ENCODE data around the gene ACSS2. TPM values are rescaled to one million over a fixed set of nuclear protein-coding genes. Genes with fewer than 3 reads are reported as not detected.

The ACSS2 gene
- total RNA-seq, 1 donor from 2014 or later = 131 TPM

DNA sequence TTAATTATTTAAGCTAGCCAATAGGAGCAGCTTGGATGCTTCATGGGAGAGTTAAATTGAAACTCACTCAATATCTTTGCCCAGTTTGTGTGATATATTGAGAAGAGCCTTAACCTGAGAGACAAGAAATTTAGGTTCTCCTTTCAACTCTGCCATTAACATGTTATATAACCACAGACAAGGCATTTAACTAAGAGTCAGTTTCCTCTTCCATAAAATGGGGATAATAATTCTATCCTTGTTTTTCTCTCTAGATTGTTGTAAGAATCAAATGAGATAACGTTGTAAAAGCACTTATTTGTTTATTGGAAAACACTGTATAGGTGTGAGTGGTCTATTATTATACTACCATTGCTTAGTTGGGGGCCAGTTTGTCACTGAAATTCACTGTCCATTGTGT lies 7.8 kb downstream of the ACSS2 start:
- Histone ChIP-seq H3K4me1 (peaks cover 23% of the 10 kb centered on the region), H3K36me3 (peaks cover 32% of the 10 kb centered on the region), H3K27me3 (ENCODE audit: low read depth) (no peaks in the 10 kb centered on the region), H3K27ac (no peak overlapping the region), H3K9me3 (no peaks in the 10 kb centered on the region), H3K4me3 (no peak overlapping the region)
- intact Hi-C loops (cut with DNase I) = no loop called here
- ATAC-seq (no peak), DNase-seq (no peak)
- TF ChIP-seq, protein P1, sequence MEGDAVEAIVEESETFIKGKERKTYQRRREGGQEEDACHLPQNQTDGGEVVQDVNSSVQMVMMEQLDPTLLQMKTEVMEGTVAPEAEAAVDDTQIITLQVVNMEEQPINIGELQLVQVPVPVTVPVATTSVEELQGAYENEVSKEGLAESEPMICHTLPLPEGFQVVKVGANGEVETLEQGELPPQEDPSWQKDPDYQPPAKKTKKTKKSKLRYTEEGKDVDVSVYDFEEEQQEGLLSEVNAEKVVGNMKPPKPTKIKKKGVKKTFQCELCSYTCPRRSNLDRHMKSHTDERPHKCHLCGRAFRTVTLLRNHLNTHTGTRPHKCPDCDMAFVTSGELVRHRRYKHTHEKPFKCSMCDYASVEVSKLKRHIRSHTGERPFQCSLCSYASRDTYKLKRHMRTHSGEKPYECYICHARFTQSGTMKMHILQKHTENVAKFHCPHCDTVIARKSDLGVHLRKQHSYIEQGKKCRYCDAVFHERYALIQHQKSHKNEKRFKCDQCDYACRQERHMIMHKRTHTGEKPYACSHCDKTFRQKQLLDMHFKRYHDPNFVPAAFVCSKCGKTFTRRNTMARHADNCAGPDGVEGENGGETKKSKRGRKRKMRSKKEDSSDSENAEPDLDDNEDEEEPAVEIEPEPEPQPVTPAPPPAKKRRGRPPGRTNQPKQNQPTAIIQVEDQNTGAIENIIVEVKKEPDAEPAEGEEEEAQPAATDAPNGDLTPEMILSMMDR (IDR thresholded peaks at IDR 0.05) = no peak

DNA sequence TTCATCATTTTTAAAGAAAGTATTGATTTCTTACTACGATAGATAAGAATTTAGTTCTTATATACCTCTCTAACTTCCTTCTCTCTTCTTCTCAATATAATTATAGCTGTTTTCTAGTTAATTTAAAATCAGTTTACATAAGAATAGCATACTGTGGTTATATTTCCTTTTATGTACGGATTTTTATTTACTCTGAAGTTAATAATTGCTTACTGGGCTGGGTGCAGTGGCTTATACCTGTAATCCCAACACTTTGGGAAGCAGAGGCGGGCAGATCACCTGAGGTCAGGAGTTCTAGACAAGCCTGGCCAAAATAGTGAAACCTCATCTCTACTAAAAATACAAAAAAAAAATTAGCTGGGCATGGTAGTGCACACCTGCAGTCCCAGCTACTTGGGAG lies 9.7 kb downstream of the ACSS2 start:
- Histone ChIP-seq H3K9me3 (no peaks in the 10 kb centered on the region), H3K36me3 (peaks cover 32% of the 10 kb centered on the region), H3K4me1 (peaks cover 23% of the 10 kb centered on the region), H3K27ac (no peak overlapping the region), H3K27me3 (ENCODE audit: low read depth) (no peaks in the 10 kb centered on the region), H3K4me3 (no peak overlapping the region)
- no peak for ATAC-seq
- intact Hi-C loops (cut with DNase I) = no loop called here
- TF ChIP-seq, protein P1 (IDR thresholded peaks at IDR 0.05) = no peak
- no peak for DNase-seq

DNA sequence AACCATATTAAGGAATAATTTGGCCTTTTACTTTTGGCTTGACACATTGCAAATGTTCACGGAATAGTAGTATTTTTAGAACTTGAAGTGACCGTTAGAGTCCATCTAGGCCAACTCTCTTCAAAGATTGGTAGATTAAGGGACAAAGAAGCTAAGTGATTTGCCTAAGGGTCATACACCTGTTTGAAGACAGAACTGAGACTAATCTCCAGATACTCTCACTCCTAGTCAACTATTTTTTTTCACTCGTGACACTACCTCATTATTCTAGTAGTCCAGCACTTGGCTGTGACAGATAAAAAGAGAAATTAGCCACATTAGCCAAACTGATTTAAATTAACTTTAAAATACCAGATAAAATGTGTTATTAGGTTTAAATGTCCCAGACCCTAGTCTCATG lies 10.6 kb downstream of the ACSS2 start:
- Histone ChIP-seq H3K36me3 (peaks cover 32% of the 10 kb centered on the region), H3K4me3 (no peak overlapping the region), H3K9me3 (no peaks in the 10 kb centered on the region), H3K27ac (no peak overlapping the region), H3K27me3 (ENCODE audit: low read depth) (no peaks in the 10 kb centered on the region), H3K4me1 (peaks cover 30% of the 10 kb centered on the region)
- intact Hi-C loops (cut with DNase I) = no loop called here
- DNase-seq (no peak), ATAC-seq (no peak)
- TF ChIP-seq, protein P1 (IDR thresholded peaks at IDR 0.05) = no peak

DNA sequence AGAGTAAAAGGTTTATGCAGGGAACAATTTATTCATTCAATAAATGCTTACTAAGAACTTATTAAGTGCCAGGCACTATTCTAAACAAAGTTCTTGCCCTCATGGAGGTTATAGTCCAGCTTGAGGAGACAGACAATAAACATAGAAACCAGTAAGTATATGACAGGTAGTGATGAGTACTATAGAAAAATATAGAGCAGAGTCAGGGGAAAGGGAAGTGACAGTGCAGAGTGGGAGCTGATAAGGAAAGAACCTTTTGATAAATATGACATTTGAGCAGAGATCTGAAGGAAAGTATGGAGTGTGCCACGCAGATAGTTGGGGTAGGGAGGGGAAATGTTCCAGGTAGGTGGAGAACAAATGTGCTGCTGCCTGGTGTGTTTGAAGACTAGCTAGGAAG lies 12.1 kb downstream of the ACSS2 start:
- Histone ChIP-seq H3K36me3 (peaks cover 24% of the 10 kb centered on the region), H3K27me3 (ENCODE audit: low read depth) (no peaks in the 10 kb centered on the region), H3K4me3 (no peak overlapping the region), H3K4me1 (peaks cover 33% of the 10 kb centered on the region), H3K27ac (no peak overlapping the region), H3K9me3 (no peaks in the 10 kb centered on the region)
- DNase-seq (no peak), ATAC-seq (no peak)
- intact Hi-C loops (cut with DNase I) = no loop called here
- TF ChIP-seq, protein P1 (IDR thresholded peaks at IDR 0.05) = no peak

DNA sequence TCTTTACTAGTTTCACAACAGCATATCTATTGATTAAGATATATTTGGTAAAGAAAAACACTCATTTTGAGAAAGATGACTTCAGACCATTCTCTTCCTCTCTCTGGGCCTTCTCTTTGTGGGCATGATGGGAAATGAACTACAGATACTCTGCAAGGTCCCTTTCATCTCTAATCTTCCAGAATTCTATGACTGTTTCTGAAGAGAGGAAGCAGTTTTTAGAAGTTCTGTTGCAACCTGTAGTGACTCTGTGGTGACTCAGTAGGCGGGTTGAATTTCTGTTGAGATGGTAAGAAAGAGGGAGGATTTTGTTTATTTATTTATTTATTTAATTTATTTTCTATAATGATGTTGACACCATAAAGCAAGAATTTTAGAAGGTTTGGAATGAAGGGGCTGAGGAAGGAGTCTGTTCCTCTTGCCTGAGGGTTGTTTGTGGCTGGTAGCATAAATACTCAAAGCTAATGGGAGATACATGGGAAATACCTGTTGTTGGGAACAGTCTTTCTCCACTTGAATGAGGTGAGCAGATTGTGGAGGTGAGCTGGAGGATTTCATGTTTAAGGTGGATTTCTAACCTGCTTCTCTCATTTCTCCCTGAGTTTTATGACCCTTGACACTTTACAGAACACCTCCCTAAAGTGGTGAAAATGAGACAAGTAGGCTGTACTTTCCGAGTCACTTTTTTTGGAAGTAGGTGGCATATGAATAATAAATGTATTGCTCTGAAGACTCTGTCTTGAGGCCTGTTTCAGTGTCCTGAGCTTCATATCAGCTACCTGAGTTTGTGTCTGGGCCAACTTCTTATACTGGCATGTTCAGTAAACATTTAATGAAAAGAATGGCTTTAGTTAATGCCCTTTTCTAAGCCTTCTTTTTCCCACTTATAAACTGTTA lies 15.0 kb downstream of the ACSS2 start:
- Histone ChIP-seq H3K27ac (no peak overlapping the region), H3K36me3 (no peaks in the 10 kb centered on the region), H3K27me3 (ENCODE audit: low read depth) (no peaks in the 10 kb centered on the region), H3K4me3 (no peak overlapping the region), H3K4me1 (peaks cover 34% of the 10 kb centered on the region), H3K9me3 (no peaks in the 10 kb centered on the region)
- intact Hi-C loops (cut with DNase I) = no loop called here
- peak; percentile 55 to 66 for ATAC-seq
- no peak for DNase-seq
- TF ChIP-seq, protein P1 (IDR thresholded peaks at IDR 0.05) = no peak
